IMR-90 (cell line): ENCODE results near the gene DHDDS.

Experiments
- ELK1 ChIP-seq: fragments of 150-350 bp; IDR thresholded peaks from 2 replicates; pipeline ENCODE4 v1.6.1; 2016; ENCODE audit warnings: low read depth, mild to moderate bottlenecking, low read length, moderate library complexity, borderline replicate concordance
- POLR2A ChIP-seq: IDR thresholded peaks from 2 replicates; pipeline ENCODE4 v1.6.1; 2012; ENCODE audit warnings: mild to moderate bottlenecking, low read depth, low read length
- RAD21 ChIP-seq: IDR thresholded peaks from 2 replicates; pipeline ENCODE4 v1.6.1; 2012; ENCODE audit warnings: low read length, improper control_type of control experiment
- USF2 ChIP-seq: fragments of 150-350 bp; IDR thresholded peaks from 2 replicates; pipeline ENCODE4 v1.6.1; 2017; ENCODE audit warnings: mild to moderate bottlenecking, antibody characterized with exemption, low read length, low read depth
- TF ChIP-seq, protein P1 (sequence below): conservative IDR thresholded peaks from 2 replicates; pipeline ENCODE4 v1.5.1; 2012; ENCODE audit warnings: mild to moderate bottlenecking, low read depth, low read length, improper control_type of control experiment

- TF ChIP-seq, protein P1, sequence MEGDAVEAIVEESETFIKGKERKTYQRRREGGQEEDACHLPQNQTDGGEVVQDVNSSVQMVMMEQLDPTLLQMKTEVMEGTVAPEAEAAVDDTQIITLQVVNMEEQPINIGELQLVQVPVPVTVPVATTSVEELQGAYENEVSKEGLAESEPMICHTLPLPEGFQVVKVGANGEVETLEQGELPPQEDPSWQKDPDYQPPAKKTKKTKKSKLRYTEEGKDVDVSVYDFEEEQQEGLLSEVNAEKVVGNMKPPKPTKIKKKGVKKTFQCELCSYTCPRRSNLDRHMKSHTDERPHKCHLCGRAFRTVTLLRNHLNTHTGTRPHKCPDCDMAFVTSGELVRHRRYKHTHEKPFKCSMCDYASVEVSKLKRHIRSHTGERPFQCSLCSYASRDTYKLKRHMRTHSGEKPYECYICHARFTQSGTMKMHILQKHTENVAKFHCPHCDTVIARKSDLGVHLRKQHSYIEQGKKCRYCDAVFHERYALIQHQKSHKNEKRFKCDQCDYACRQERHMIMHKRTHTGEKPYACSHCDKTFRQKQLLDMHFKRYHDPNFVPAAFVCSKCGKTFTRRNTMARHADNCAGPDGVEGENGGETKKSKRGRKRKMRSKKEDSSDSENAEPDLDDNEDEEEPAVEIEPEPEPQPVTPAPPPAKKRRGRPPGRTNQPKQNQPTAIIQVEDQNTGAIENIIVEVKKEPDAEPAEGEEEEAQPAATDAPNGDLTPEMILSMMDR, result no peak
- no peak for TF ChIP-seq POLR2A
- TF ChIP-seq RAD21, result no peak
- no peak for TF ChIP-seq ELK1
- TF ChIP-seq USF2, result no peak
Observed at GRCh38 chr1:26388791-26389445, 43.2 kb upstream of the DHDDS start.
